ENCODE results near the gene SLC41A1.

SLC41A1 gene

GRCh38 chr1:205775015-205775716 lies 37.8 kb downstream of the SLC41A1 start, which contains the start of gene RAB29:
Gene RAB29, minus strand, starts transcription at chr1:205775482. Its CDS starts 526 bp downstream, at chr1:205774956.
- peak within 1 kb of the TSS; percentile 76 for H3K4me3 ChIP-seq (ENCODE audit: insufficient read depth, low read depth, low read length, poor library complexity, severe bottlenecking)
- peaks cover 19% of the 10 kb centered on the region for H3K4me1 ChIP-seq (ENCODE audit: control insufficient read depth, insufficient read depth, low read length, poor library complexity, severe bottlenecking)
- no peaks in the 10 kb centered on the region for H3K9me3 ChIP-seq (ENCODE audit: control insufficient read depth, low read length)
- DNase-seq, result peak; percentile 69 to 83 (median 81)
- peak within 1 kb of the TSS; percentile 94 for H3K27ac ChIP-seq (ENCODE audit: insufficient read depth, low read length, poor library complexity, severe bottlenecking)
- H3K27me3 ChIP-seq (replicated peaks; ENCODE audit: control insufficient read depth, insufficient read depth, low read length, poor library complexity, severe bottlenecking), result no peaks in the 10 kb centered on the region
- H3K36me3 ChIP-seq (ENCODE audit: control insufficient read depth, insufficient read depth, low read length), result peaks cover 7% of the 10 kb centered on the region

- DNase-seq, result peak; percentile 36 to 53 (median 46)
- Histone ChIP-seq H3K9me3 (ENCODE audit: control insufficient read depth, low read length) (no peaks in the 10 kb centered on the region), H3K27ac (ENCODE audit: insufficient read depth, low read length, poor library complexity, severe bottlenecking) (peak overlapping the region; percentile 94), H3K4me1 (ENCODE audit: control insufficient read depth, insufficient read depth, low read length, poor library complexity, severe bottlenecking) (peaks cover 19% of the 10 kb centered on the region), H3K36me3 (ENCODE audit: control insufficient read depth, insufficient read depth, low read length) (peaks cover 14% of the 10 kb centered on the region), H3K4me3 (ENCODE audit: insufficient read depth, low read depth, low read length, poor library complexity, severe bottlenecking) (peak overlapping the region; percentile 76), H3K27me3 (replicated peaks; ENCODE audit: control insufficient read depth, insufficient read depth, low read length, poor library complexity, severe bottlenecking) (no peaks in the 10 kb centered on the region)
Observed at GRCh38 chr1:205774198-205775014, 38.6 kb downstream of the SLC41A1 start.

DNA sequence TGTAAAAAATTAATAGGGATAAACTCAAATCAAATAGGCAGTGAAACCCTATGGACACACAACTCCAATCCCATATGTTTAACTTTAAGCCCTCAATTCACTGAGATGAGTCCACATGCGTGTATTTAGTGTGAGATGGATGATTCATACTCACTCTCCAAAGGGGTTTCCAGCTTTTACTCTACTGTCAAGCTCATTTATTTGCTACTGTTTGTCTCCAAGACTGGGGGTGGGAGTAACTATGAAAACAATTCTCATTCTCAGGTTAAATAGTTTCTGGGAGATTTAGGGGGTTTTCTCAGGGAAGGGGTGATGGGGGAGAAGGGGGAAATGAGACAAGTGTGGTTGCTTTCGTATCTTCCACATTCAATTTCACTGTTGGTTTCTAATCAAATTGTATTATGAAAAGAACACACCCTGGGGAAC lies 40.4 kb downstream of the SLC41A1 start:
- DNase-seq, result no peak
- Histone ChIP-seq H3K27ac (ENCODE audit: insufficient read depth, low read length, poor library complexity, severe bottlenecking) (no peak overlapping the region), H3K4me3 (ENCODE audit: insufficient read depth, low read depth, low read length, poor library complexity, severe bottlenecking) (no peak overlapping the region), H3K4me1 (ENCODE audit: control insufficient read depth, insufficient read depth, low read length, poor library complexity, severe bottlenecking) (peaks cover 19% of the 10 kb centered on the region), H3K9me3 (ENCODE audit: control insufficient read depth, low read length) (no peaks in the 10 kb centered on the region), H3K36me3 (ENCODE audit: control insufficient read depth, insufficient read depth, low read length) (peaks cover 17% of the 10 kb centered on the region), H3K27me3 (replicated peaks; ENCODE audit: control insufficient read depth, insufficient read depth, low read length, poor library complexity, severe bottlenecking) (no peaks in the 10 kb centered on the region)

DNA sequence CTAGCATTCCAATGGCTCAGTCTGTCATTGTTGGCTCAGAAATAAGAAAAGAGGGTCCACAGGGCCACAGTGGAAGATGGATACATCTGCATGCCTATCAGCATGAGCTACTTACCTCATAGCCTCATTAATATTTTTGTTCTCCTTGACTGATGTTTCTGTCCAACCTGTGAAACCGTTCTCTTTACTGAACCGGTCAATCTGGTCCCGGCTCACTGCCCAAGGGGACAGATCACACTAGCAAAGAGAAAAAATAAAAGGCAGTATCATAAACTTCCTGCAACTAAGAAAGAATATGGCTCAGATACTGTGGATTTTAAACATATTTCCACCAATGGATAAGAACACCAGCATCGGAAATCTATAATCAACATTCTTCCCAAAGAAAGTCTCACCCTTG lies 42.4 kb downstream of the SLC41A1 start:
- no peak overlapping the region for H3K27ac ChIP-seq (ENCODE audit: insufficient read depth, low read length, poor library complexity, severe bottlenecking)
- H3K4me3 ChIP-seq (ENCODE audit: insufficient read depth, low read depth, low read length, poor library complexity, severe bottlenecking), result no peak overlapping the region
- DNase-seq, result no peak
- H3K36me3 ChIP-seq (ENCODE audit: control insufficient read depth, insufficient read depth, low read length), result peaks cover 17% of the 10 kb centered on the region
- H3K4me1 ChIP-seq (ENCODE audit: control insufficient read depth, insufficient read depth, low read length, poor library complexity, severe bottlenecking), result peaks cover 13% of the 10 kb centered on the region
- H3K9me3 ChIP-seq (ENCODE audit: control insufficient read depth, low read length), result no peaks in the 10 kb centered on the region
- H3K27me3 ChIP-seq (replicated peaks; ENCODE audit: control insufficient read depth, insufficient read depth, low read length, poor library complexity, severe bottlenecking), result no peaks in the 10 kb centered on the region

DNA sequence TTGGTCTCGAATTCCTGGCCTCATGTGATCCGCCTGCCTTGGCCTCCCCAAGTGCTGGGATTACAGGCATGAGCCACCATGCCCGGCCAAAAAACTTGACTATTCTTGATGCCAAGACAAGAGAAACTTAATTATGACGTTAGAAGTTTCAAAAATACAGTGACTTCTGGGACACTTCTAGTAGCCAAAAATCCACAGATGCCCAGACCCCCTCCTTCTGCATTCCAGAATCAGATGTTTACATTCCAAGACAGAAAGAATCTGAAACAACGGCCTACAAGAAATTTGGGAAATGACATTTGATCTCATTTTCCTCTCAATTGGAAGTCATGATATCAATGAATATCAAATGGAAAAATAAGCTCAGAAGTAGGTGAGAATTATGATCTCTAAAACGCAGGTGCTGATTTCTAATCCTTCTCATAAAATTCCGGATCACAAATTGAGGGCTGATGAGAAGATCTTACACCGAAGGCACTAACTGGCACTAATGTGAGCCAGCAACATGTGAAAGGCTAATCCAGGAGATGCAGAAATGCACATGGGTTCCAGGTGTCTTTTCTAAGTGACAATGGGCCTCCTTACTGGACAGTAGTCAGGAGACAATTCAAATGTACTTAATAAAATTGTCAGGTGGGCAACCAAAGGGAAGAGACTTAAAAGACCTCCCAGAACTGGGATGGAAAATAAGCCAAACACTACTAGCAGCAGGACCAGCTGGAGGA lies 43.2 kb downstream of the SLC41A1 start:
- DNase-seq, result no peak
- Histone ChIP-seq H3K9me3 (ENCODE audit: control insufficient read depth, low read length) (no peaks in the 10 kb centered on the region), H3K27me3 (replicated peaks; ENCODE audit: control insufficient read depth, insufficient read depth, low read length, poor library complexity, severe bottlenecking) (no peaks in the 10 kb centered on the region), H3K4me3 (ENCODE audit: insufficient read depth, low read depth, low read length, poor library complexity, severe bottlenecking) (no peak overlapping the region), H3K27ac (ENCODE audit: insufficient read depth, low read length, poor library complexity, severe bottlenecking) (no peak overlapping the region), H3K4me1 (ENCODE audit: control insufficient read depth, insufficient read depth, low read length, poor library complexity, severe bottlenecking) (peaks cover 11% of the 10 kb centered on the region), H3K36me3 (ENCODE audit: control insufficient read depth, insufficient read depth, low read length) (peaks cover 17% of the 10 kb centered on the region)

GRCh38 chr1:205767248-205767647 lies 45.8 kb downstream of the SLC41A1 start:
- H3K9me3 ChIP-seq (ENCODE audit: control insufficient read depth, low read length), result no peaks in the 10 kb centered on the region
- H3K27ac ChIP-seq (ENCODE audit: insufficient read depth, low read length, poor library complexity, severe bottlenecking), result no peak overlapping the region
- H3K4me1 ChIP-seq (ENCODE audit: control insufficient read depth, insufficient read depth, low read length, poor library complexity, severe bottlenecking), result peaks cover 7% of the 10 kb centered on the region
- no peaks in the 10 kb centered on the region for H3K27me3 ChIP-seq (replicated peaks; ENCODE audit: control insufficient read depth, insufficient read depth, low read length, poor library complexity, severe bottlenecking)
- DNase-seq, result no peak
- H3K36me3 ChIP-seq (ENCODE audit: control insufficient read depth, insufficient read depth, low read length), result peaks cover 17% of the 10 kb centered on the region
- no peak overlapping the region for H3K4me3 ChIP-seq (ENCODE audit: insufficient read depth, low read depth, low read length, poor library complexity, severe bottlenecking)

GRCh38 chr1:205766570-205766969 lies 46.4 kb downstream of the SLC41A1 start:
- H3K4me1 ChIP-seq (ENCODE audit: control insufficient read depth, insufficient read depth, low read length, poor library complexity, severe bottlenecking), result peaks cover under 1% of the 10 kb centered on the region
- H3K4me3 ChIP-seq (ENCODE audit: insufficient read depth, low read depth, low read length, poor library complexity, severe bottlenecking), result no peak overlapping the region
- no peak overlapping the region for H3K27ac ChIP-seq (ENCODE audit: insufficient read depth, low read length, poor library complexity, severe bottlenecking)
- H3K9me3 ChIP-seq (ENCODE audit: control insufficient read depth, low read length), result no peaks in the 10 kb centered on the region
- DNase-seq, result no peak
- peaks cover 17% of the 10 kb centered on the region for H3K36me3 ChIP-seq (ENCODE audit: control insufficient read depth, insufficient read depth, low read length)
- H3K27me3 ChIP-seq (replicated peaks; ENCODE audit: control insufficient read depth, insufficient read depth, low read length, poor library complexity, severe bottlenecking), result no peaks in the 10 kb centered on the region

DNA sequence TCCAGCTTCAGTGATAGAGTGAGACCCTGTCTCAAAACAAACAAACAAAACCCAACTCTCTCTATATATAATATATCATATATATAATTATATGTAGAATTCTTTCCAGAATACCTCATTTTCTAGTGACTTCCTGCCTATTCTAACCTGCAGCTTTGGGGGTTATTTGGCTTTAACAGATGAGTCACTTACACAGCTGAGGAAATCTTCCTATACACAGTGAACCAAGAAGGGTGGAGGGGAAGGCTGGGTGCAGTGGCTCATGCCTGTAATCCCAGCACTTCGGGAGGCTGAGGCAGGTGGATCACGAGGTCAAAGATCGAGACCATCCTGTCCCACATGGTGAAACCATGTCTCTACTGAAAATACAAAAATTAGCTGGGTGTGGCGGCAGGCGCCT lies 47.0 kb downstream of the SLC41A1 start:
- Histone ChIP-seq H3K27me3 (replicated peaks; ENCODE audit: control insufficient read depth, insufficient read depth, low read length, poor library complexity, severe bottlenecking) (no peaks in the 10 kb centered on the region), H3K27ac (ENCODE audit: insufficient read depth, low read length, poor library complexity, severe bottlenecking) (no peak overlapping the region), H3K4me3 (ENCODE audit: insufficient read depth, low read depth, low read length, poor library complexity, severe bottlenecking) (no peak overlapping the region), H3K9me3 (ENCODE audit: control insufficient read depth, low read length) (no peaks in the 10 kb centered on the region), H3K4me1 (ENCODE audit: control insufficient read depth, insufficient read depth, low read length, poor library complexity, severe bottlenecking) (no peaks in the 10 kb centered on the region), H3K36me3 (ENCODE audit: control insufficient read depth, insufficient read depth, low read length) (peaks cover 17% of the 10 kb centered on the region)
- DNase-seq, result no peak

- no peaks in the 10 kb centered on the region for H3K4me1 ChIP-seq (ENCODE audit: control insufficient read depth, insufficient read depth, low read length, poor library complexity, severe bottlenecking)
- no peaks in the 10 kb centered on the region for H3K27me3 ChIP-seq (replicated peaks; ENCODE audit: control insufficient read depth, insufficient read depth, low read length, poor library complexity, severe bottlenecking)
- no peaks in the 10 kb centered on the region for H3K9me3 ChIP-seq (ENCODE audit: control insufficient read depth, low read length)
- H3K27ac ChIP-seq (ENCODE audit: insufficient read depth, low read length, poor library complexity, severe bottlenecking), result no peak overlapping the region
- DNase-seq, result no peak
- H3K4me3 ChIP-seq (ENCODE audit: insufficient read depth, low read depth, low read length, poor library complexity, severe bottlenecking), result no peak overlapping the region
- H3K36me3 ChIP-seq (ENCODE audit: control insufficient read depth, insufficient read depth, low read length), result peaks cover 5% of the 10 kb centered on the region
Observed at GRCh38 chr1:205764578-205764977, 48.4 kb downstream of the SLC41A1 start.

Measured in effector memory CD4-positive, alpha-beta T cell (primary cell).